ENCODE data around the gene C1QL1.

GRCh38 chr17:44981221-44981968 lies 13.3 kb upstream of the C1QL1 start:
- TF ChIP-seq CTCF (IDR thresholded peaks at IDR 0.05; ENCODE audit: extremely low read depth in 1 of 2, insufficient read depth in 1 of 2, low read depth in 1 of 2, low read length in 2 of 2) (no peak), POLR2AphosphoS5 (IDR thresholded peaks at IDR 0.05; ENCODE audit: insufficient read depth, low read depth, low read length) (no peak), POLR2A (IDR thresholded peaks at IDR 0.05; ENCODE audit: low read depth, low read length) (no peak), EZH2 (IDR thresholded peaks at IDR 0.05; ENCODE audit: borderline replicate concordance, low read depth, low read length, severe bottlenecking) (no peak), MAX (IDR thresholded peaks at IDR 0.05; ENCODE audit: insufficient read depth, insufficient read length) (no peak), GATA2 (IDR thresholded peaks at IDR 0.05; ENCODE audit: insufficient read depth, insufficient read length, low read depth, low read length) (no peak), MYC (IDR thresholded peaks at IDR 0.05; ENCODE audit: low read depth, low read length) (no peak), FOS (IDR thresholded peaks at IDR 0.05; ENCODE audit: borderline replicate concordance, insufficient read depth, low read length) (no peak)
